K562 (cell line): Measurements from ENCODE around the gene PRELID2. TPM values are rescaled to one million over a fixed set of nuclear protein-coding genes. Genes with fewer than 3 reads are reported as not detected.

ENCODE experiments used
- ATAC-seq: fragments of 200-7000 bp; cut with Tn5 transposase; 3 replicates; pipeline ENCODE4 v1.9.1; 2020; ENCODE audit warnings: moderate library complexity
- BruUV-seq: library from RNA; stranded (reverse); fragments of 400-500 nt; replicated peaks from 2 replicates; lab custom pipeline; 2021; lab: Mats Ljungman, UMichigan
- CTCF ChIA-PET: fragments of 300-600 bp; formaldehyde crosslinking; extraction: SDS; loops from one replicate; lab custom pipeline; 2021; ENCODE audit warnings: low intra/inter-chr PET ratio; lab: Yijun Ruan, JAX
- POLR2A ChIA-PET: fragments of 300-600, 350-650 bp; sonication (Branson Sonifier 250); formaldehyde crosslinking; extraction: SDS; loops from one replicate; lab custom pipeline; 2021; ENCODE audit warnings: antibody characterized with exemption, inconsistent platforms; lab: Yijun Ruan, JAX
- DNase-seq, 4 experiments: peaks; one replicate each; pipeline versions ENCODE4 v3.0.0 to v3.0.0-alpha.2; 2011 to 2018; ENCODE audit warnings: low spot score in 3 of 4, mixed read lengths in 3 of 4; ENCODE audit errors: extremely low read depth in 1 of 4
- FAIRE-seq: peaks from 2 replicates; lab custom pipeline; 2011; peaks lifted over from hg19 to GRCh38; lab: Jason Lieb, UNC
- H2AFZ ChIP-seq: 2 replicates; pipeline ENCODE4 v1.6.0; 2011; ENCODE audit warnings: low read depth, low read length, control low read depth, inconsistent platforms
- H3K27ac ChIP-seq: fragments of 200-600 bp; 3 replicates; pipeline ENCODE4 v1.8.0; 2011; ENCODE audit warnings: low read depth, mild to moderate bottlenecking, control low read depth, inconsistent platforms, low read length, moderate library complexity, mixed read lengths; ENCODE audit errors: extremely low read depth
- H3K27me3 ChIP-seq, 2 experiments: fragments of 300-600 bp in 1 of 2; 2 replicates in 1 of 2; 3 replicates in 1 of 2; pipeline versions ENCODE4 v1.6.0 to v1.8.0; 2011; ENCODE audit warnings: inconsistent platforms in 2 of 2, low read length in 2 of 2, mild to moderate bottlenecking in 1 of 2, mixed read lengths in 1 of 2, moderate library complexity in 1 of 2; ENCODE audit not compliant: control insufficient read depth in 2 of 2, insufficient read depth in 2 of 2
- H3K36me3 ChIP-seq: fragments of 300-600 bp; 3 replicates; pipeline ENCODE4 v1.8.0; 2011; ENCODE audit warnings: mild to moderate bottlenecking, low read length, inconsistent platforms; ENCODE audit not compliant: control insufficient read depth, insufficient read depth
- H3K4me1 ChIP-seq, 2 experiments: fragments of 200-600 bp in 1 of 2; replicated peaks in 1 of 2; 2 replicates in 1 of 2; 3 replicates in 1 of 2; pipeline versions ENCODE4 v1.5.1 to v1.8.0; 2011; ENCODE audit warnings: inconsistent platforms in 2 of 2, low read length in 2 of 2, mild to moderate bottlenecking in 1 of 2, mixed read lengths in 1 of 2, moderate library complexity in 1 of 2; ENCODE audit not compliant: control insufficient read depth in 2 of 2, insufficient read depth in 2 of 2
- H3K4me2 ChIP-seq: 2 replicates; pipeline ENCODE4 v1.6.1; 2011; ENCODE audit warnings: low read length, control low read depth, inconsistent platforms, mixed read lengths; ENCODE audit not compliant: insufficient read depth
- H3K4me3 ChIP-seq: fragments of 200-600 bp; sonication (generic), shearing (Covaris generic); 2 replicates; pipeline ENCODE4 v1.5.1; 2016; ENCODE audit warnings: control low read depth, inconsistent platforms
- H3K79me2 ChIP-seq: fragments of 200-600 bp; 3 replicates; pipeline ENCODE4 v1.8.0; 2011; ENCODE audit warnings: low read length, inconsistent platforms; ENCODE audit not compliant: control insufficient read depth, insufficient read depth
- H3K9ac ChIP-seq, 2 experiments: 2 replicates each; pipeline versions ENCODE4 v1.6.0 to v1.6.1; 2011; ENCODE audit warnings: low read depth in 2 of 2, low read length in 2 of 2, control low read depth in 1 of 2, inconsistent platforms in 1 of 2, mild to moderate bottlenecking in 1 of 2, mixed read lengths in 1 of 2; ENCODE audit not compliant: insufficient read depth in 1 of 2
- H3K9me1 ChIP-seq: one replicate; pipeline ENCODE4 v1.6.0; 2011; ENCODE audit warnings: inconsistent platforms, mild to moderate bottlenecking, low read length, moderate library complexity; ENCODE audit not compliant: control insufficient read depth, insufficient read depth
- H3K9me3 ChIP-seq: replicated peaks from 2 replicates; pipeline ENCODE4 v1.5.1; 2011; ENCODE audit warnings: low read depth, low read length, inconsistent platforms; ENCODE audit not compliant: control insufficient read depth, insufficient read depth
- H4K20me1 ChIP-seq: replicated peaks from 2 replicates; pipeline ENCODE4 v1.6.1; 2011; ENCODE audit warnings: low read length, inconsistent platforms, mixed read lengths; ENCODE audit not compliant: control insufficient read depth, insufficient read depth
- ATF7 ChIP-seq: fragments of 450-650 bp; IDR thresholded peaks from 2 replicates; pipeline ENCODE4 v1.7.1; 2014; ENCODE audit warnings: mild to moderate bottlenecking, moderate library complexity
- BRF1 ChIP-seq: IDR thresholded peaks from 3 replicates; pipeline ENCODE4 v1.6.1; 2011; ENCODE audit warnings: borderline replicate concordance, mild to moderate bottlenecking; ENCODE audit not compliant: insufficient read length; ENCODE audit errors: extremely low read depth
- FOXP1 ChIP-seq: sonication (generic); formaldehyde crosslinking; IDR thresholded peaks from 2 replicates; pipeline ENCODE4 v1.8.0; 2022; ENCODE audit warnings: mild to moderate bottlenecking, missing genetic modification reagents
- ILK ChIP-seq: fragments of 450-650 bp; IDR thresholded peaks from 2 replicates; pipeline ENCODE4 v1.6.1; 2016; ENCODE audit warnings: missing genetic modification characterization, low read depth, mild to moderate bottlenecking, missing compliant biosample characterization, moderate library complexity, borderline replicate concordance
- MBD2 ChIP-seq: sonication (generic); IDR thresholded peaks from 2 replicates; pipeline ENCODE4 v1.6.1; 2016; ENCODE audit warnings: low read depth, borderline replicate concordance
- NR4A1 ChIP-seq, 2 experiments: fragments of 250-450 bp in 1 of 2; fragments of 450-650 bp in 1 of 2; sonication (Bioruptor Pico) in 1 of 2; IDR thresholded peaks; 2 replicates each; pipeline versions ENCODE4 v1.4.0 to v1.6.1; 2016 to 2020; ENCODE audit warnings: mild to moderate bottlenecking in 2 of 2, missing compliant biosample characterization in 1 of 2, missing genetic modification characterization in 1 of 2, moderate library complexity in 1 of 2
- PHF20 ChIP-seq: fragments of 450-650 bp; IDR thresholded peaks from 2 replicates; pipeline ENCODE4 v1.6.1; 2018; ENCODE audit not compliant: partially characterized antibody
- POU5F1 ChIP-seq: fragments of 150-350 bp; IDR thresholded peaks from 2 replicates; pipeline ENCODE4 v1.6.1; 2014; ENCODE audit warnings: borderline replicate concordance, low read length, low read depth, mild to moderate bottlenecking; ENCODE audit not compliant: partially characterized antibody
- RAD21 ChIP-seq, 2 experiments: fragments of 250-450 bp in 1 of 2; fragments of 450-650 bp in 1 of 2; sonication (Bioruptor Pico) in 1 of 2; formaldehyde crosslinking in 1 of 2; IDR thresholded peaks in 1 of 2; conservative IDR thresholded peaks in 1 of 2; 2 replicates each; pipeline versions ENCODE4 v1.4.0 to v1.8.0; 2020 to 2022; ENCODE audit warnings: mild to moderate bottlenecking in 2 of 2, moderate library complexity in 1 of 2
- RBFOX2 ChIP-seq: fragments of 200-400 bp; formaldehyde crosslinking; IDR thresholded peaks from 2 replicates; pipeline ENCODE4 v1.6.1; 2017; ENCODE audit warnings: low read depth, mild to moderate bottlenecking, low read length, moderate library complexity
- TGIF2 ChIP-seq: sonication (generic); formaldehyde crosslinking; IDR thresholded peaks from 2 replicates; pipeline ENCODE4 v1.8.1; 2022; ENCODE audit warnings: mild to moderate bottlenecking, missing genetic modification reagents, moderate library complexity
- ZBED1 ChIP-seq: IDR thresholded peaks from 2 replicates; pipeline ENCODE4 v1.6.1; 2014
- ZNF586 ChIP-seq: fragments of 450-650 bp; formaldehyde crosslinking; conservative IDR thresholded peaks from 2 replicates; pipeline ENCODE4 v1.4.0; 2020; ENCODE audit warnings: mild to moderate bottlenecking, moderate library complexity
- WGBS: fragments of 100-300 bp; shearing (Covaris generic); methylation state at CpG from one replicate; pipeline ENCODE4 v1.1.6; 2016; ENCODE audit warnings: low coverage, mixed read lengths; ENCODE audit not compliant: insufficient coverage; ENCODE audit errors: missing lambda C conversion rate; 5-methylcytosine and 5-hydroxymethylcytosine counted together
- in situ Hi-C: fragments of 300-500 bp; cut with MboI; formaldehyde crosslinking; loops from 4 replicates; pipeline ENCODE4 v1.15.0; 2018; ENCODE audit warnings: inconsistent platforms, mixed read lengths
- intact Hi-C: fragments of 100-400 bp; cut with micrococcal nuclease; formaldehyde crosslinking; loops from 2 replicates; pipeline ENCODE4 v1.14.2; 2022
- polyA plus RNA-seq, 8 experiments: library from polyadenylated mRNA; depleted of rRNA in 4 of 8; stranded (reverse) in 5 of 8; unstranded in 3 of 8; fragments of >200 nt; fragmentation: Nextera tagmentation in 2 of 8; fragmentation: Illumina TruSeq in 1 of 8; extraction: Ambion mirVana in 2 of 8; extraction: Trizol in 1 of 8; gene quantifications; 2 replicates each; pipeline versions ENCODE4 v1.2.1 to v1.2.3, GENCODE V29; 2011 to 2014; ENCODE audit warnings: inconsistent platforms in 1 of 8, missing spikeins in 1 of 8
- total RNA-seq, 7 experiments: library from RNA; depleted of rRNA in 6 of 7; stranded (reverse); fragments of >200 nt in 6 of 7; fragmentation: Illumina TruSeq in 2 of 7; extraction: Trizol in 2 of 7; gene quantifications; 2 replicates each; pipeline versions ENCODE4 v1.2.1 to v1.2.3, GENCODE V29; 2011 to 2021; ENCODE audit warnings: low replicate concordance in 1 of 7
- TF ChIP-seq, protein P1 (sequence below), 2 experiments: fragments of 450-650 bp in 1 of 2; sonication (generic) in 1 of 2; formaldehyde crosslinking in 1 of 2; IDR thresholded peaks in 1 of 2; conservative IDR thresholded peaks in 1 of 2; 2 replicates each; pipeline versions ENCODE4 v1.6.1 to v1.8.1; 2016 to 2023; ENCODE audit warnings: mild to moderate bottlenecking in 2 of 2, moderate library complexity in 2 of 2, inconsistent platforms in 1 of 2, missing genetic modification reagents in 1 of 2
- TF ChIP-seq, protein P2 (sequence below): sonication (generic); formaldehyde crosslinking; IDR thresholded peaks from 2 replicates; pipeline ENCODE4 v1.8.0; 2022; ENCODE audit warnings: mild to moderate bottlenecking, low read depth, missing genetic modification reagents
- TF ChIP-seq, protein P3 (sequence below): fragments of 450-650 bp; formaldehyde crosslinking; IDR thresholded peaks from 2 replicates; pipeline ENCODE4 v1.4.0; 2020; ENCODE audit warnings: mild to moderate bottlenecking, moderate library complexity

The PRELID2 gene
- total and polyA plus RNA-seq, 9 of the 15 experiments (the other 6 are each of a cell fraction or from before 2014, with no cell fraction given): 6.4 to 68.2 (median 28.8) TPM

DNA sequence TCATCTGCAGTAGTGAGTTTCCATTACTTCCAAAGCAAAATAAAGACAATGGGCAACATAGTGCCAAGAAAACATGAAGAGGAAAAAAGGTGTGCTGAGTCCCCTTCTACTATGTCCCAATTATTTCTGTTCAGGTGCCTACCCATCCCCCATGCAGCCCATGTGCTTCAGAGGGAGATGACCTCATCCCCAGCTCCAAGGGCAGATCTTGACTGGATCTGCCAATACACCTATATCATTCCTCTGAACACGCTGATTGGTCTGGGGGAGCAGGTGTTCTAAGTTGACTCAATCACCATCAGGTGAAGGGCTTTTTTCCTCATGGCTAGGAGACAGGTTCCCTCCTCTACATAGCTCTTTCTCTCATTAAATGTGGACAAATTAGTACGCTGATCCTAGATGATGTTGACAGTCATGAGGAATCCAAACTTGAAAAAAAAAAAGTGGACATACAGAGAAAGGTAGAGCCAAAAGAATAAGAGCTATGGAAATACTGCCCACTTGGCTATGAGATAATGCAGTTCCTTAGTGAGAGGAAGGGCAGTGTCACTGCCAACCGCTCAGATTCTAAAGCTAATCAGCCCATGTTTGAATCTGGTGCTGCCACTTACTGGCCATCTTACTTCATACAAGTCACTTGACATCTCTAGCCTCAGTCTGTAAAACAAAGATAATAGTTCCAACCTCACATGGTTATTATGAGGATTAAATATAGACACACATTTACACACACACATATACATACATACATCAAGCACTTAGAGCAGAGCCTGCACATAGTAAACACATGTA lies 23.1 kb downstream of the PRELID2 start (continued):
- peak; percentile 31 to 56; a peak in 3 of 4 replicates for TF ChIP-seq RAD21 (CRISPR knock-in tag; conservative IDR thresholded peaks at IDR 0.05 in 1 of 2, IDR thresholded peaks at IDR 0.05 in 1 of 2)
- peak; percentile 16; the same call in 1 of the 2 replicates for TF ChIP-seq ATF7
- TF ChIP-seq, protein P1, sequence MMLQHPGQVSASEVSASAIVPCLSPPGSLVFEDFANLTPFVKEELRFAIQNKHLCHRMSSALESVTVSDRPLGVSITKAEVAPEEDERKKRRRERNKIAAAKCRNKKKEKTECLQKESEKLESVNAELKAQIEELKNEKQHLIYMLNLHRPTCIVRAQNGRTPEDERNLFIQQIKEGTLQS (IDR thresholded peaks at IDR 0.05): peak; percentile 61; the same call in 1 of the 2 replicates
- TF ChIP-seq, protein P1 (CRISPR knock-in tag; conservative IDR thresholded peaks at IDR 0.05): no peak

DNA sequence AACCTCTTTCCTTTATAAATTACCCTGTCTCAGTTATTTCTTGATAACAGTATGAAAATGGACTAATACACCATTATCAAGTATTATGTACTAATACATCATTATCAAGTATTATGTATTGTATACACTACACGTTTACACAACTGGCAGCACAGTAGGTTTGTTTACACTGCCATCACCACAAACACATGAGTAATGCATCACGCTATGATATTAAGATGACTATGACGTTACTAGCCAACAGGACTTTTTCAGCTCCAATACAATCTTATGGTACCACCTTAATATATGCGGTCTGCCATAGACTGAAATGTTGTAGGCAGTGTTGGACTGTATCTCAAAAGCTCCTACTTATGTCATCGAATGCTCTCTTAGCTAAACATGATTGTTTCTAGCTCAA lies 28.2 kb downstream of the PRELID2 start:
- POLR2A ChIA-PET: no interaction called here
- FAIRE-seq (no peak), ATAC-seq (no peak), DNase-seq (no peak)
- Histone ChIP-seq H2AFZ (no peak overlapping the region), H3K79me2 (no peaks in the 10 kb centered on the region), H3K4me1 (no peaks in the 10 kb centered on the region; a peak in 1 of 5 replicates), H3K9ac (no peak overlapping the region), H3K36me3 (peaks cover 15% of the 10 kb centered on the region), H3K4me2 (no peak overlapping the region), H3K27ac (no peak overlapping the region; the same call in 2 of the 3 replicates), H3K9me3 (no peaks in the 10 kb centered on the region), H3K4me3 (no peak overlapping the region), H3K9me1 (no peaks in the 10 kb centered on the region), H3K27me3 (no peaks in the 10 kb centered on the region), H4K20me1 (no peaks in the 10 kb centered on the region)
- CTCF ChIA-PET: no interaction called here
- WGBS: 73% methylated on average over 5 of the region's 5 CpGs
- no TSS peak for BruUV-seq
- intact Hi-C loops (no loop called here), in situ Hi-C loops (no loop called here)
- TF ChIP-seq ZNF586 (CRISPR knock-in tag) (no peak), ZBED1 (no peak), FOXP1 (CRISPR knock-in tag) (no peak), RBFOX2 (no peak), TGIF2 (CRISPR knock-in tag) (no peak), NR4A1 (CRISPR knock-in tag; IDR thresholded peaks at IDR 0.05) (no peak), NR4A1 (tag; IDR thresholded peaks at IDR 0.05) (no peak), MBD2 (no peak), POU5F1 (no peak), ILK (tag) (no peak), PHF20 (no peak), BRF1 (no peak)
- TF ChIP-seq, protein P2, sequence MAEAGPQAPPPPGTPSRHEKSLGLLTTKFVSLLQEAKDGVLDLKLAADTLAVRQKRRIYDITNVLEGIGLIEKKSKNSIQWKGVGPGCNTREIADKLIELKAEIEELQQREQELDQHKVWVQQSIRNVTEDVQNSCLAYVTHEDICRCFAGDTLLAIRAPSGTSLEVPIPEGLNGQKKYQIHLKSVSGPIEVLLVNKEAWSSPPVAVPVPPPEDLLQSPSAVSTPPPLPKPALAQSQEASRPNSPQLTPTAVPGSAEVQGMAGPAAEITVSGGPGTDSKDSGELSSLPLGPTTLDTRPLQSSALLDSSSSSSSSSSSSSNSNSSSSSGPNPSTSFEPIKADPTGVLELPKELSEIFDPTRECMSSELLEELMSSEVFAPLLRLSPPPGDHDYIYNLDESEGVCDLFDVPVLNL (CRISPR knock-in tag): no peak
- TF ChIP-seq, protein P3, sequence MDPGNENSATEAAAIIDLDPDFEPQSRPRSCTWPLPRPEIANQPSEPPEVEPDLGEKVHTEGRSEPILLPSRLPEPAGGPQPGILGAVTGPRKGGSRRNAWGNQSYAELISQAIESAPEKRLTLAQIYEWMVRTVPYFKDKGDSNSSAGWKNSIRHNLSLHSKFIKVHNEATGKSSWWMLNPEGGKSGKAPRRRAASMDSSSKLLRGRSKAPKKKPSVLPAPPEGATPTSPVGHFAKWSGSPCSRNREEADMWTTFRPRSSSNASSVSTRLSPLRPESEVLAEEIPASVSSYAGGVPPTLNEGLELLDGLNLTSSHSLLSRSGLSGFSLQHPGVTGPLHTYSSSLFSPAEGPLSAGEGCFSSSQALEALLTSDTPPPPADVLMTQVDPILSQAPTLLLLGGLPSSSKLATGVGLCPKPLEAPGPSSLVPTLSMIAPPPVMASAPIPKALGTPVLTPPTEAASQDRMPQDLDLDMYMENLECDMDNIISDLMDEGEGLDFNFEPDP (CRISPR knock-in tag): no peak
